HG03139 (cell line): Measurements from ENCODE around the gene UBE2L5.

ENCODE experiments used
- ATAC-seq: cut with Tn5 transposase; IDR thresholded peaks from one replicate; pipeline ENCODE4 v1.9.1; 2021; ENCODE audit not compliant: unreplicated experiment

UBE2L5 gene

DNA sequence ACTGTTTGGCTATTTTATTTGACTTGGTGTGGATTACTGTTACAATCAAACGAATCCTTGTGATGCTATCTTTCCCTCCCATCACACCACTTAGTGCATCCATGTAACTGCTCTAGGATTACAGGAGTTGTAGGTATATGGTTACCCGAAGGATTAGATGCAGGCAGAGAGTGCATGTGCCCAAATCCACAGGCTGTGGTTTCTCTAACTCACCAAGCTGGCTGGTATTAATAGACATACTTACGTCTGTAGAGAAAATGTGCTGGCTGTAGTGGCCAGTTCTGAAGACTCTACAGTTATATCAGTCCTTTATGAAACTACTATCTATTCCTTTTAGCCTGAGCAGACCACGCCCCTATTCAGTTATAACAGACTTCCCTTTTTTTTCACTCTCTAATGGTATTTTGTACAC is 44.6 kb downstream of the UBE2L5 start:
- no peak for ATAC-seq

DNA sequence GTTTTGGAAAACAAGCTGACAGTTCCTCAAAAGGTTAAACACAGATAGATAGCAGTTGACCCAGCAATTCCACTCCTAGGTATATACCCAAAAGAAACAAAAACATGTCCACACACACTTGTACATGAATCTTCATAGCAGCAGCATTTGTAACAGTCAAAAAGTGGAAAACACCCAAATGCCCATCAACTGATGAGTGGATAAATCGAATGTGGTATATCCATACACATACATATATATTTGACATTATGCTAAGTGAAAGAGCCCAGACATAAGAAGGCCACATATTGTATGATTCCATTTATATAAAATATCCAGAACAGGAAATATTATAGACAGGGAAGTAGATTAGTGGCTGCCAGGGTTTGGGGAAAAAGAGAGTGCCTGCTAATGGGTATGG is 51.4 kb downstream of the UBE2L5 start:
- no peak for ATAC-seq

DNA sequence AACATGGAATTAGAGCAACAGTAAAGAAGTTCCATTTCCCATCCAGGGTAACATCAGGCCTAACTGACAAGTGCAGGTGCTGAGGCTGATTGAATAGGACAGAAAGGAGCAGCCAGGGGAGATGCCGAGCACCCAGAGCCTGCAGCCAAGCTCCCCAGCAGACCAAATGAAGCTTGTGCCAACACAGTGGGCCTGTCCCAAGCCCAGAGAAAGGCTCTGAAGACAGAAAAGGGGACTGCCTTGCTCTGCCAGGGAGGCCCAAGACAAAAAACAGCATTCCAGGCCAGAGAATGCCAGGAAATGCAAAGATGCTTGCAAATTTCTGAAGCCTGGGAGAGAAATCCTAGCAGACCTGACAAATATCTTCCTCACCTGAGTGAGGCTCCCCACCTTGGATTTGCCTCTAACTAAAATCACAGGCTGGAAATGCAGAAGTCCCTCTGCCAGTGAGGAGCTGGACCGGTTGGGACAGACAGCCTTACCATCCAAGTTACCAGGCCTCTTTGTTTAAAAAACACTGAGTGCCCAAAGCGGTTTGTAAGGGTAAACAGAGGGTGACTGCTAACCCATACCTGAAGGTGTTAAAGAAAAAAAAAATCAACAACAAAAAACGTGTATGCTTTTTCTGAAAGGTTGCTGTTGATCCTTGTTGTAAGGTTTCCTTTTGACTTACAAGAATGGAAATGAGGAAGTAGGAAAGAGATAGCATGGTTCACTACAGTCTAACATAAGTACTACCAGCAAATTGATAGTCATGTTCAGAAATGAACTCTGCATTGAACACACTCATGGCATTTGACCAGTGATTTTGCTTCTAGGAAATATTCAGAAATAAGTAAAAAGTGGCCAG is 55.3 kb downstream of the UBE2L5 start:
- peak; percentile 79 for ATAC-seq
